NCI-H2107 (cell line): ENCODE measurements around the gene PAOX.
A peak's percentile ranks its signal among the peaks of the same experiment; 100 is the strongest.
"Not testable (repeated sequence)": the region's sequence is repeated elsewhere in the genome, so short reads cannot be mapped to it uniquely, and the experiment has no call there.

Experiments
- DNase-seq: peaks from one replicate; lab custom pipeline; 2025; lab: John Stamatoyannopoulos, UW

Gene PAOX

GRCh38 chr10:133385214-133385613 is 6.2 kb downstream of the PAOX start:
- DNase-seq: no peak

- not testable (repeated sequence) for DNase-seq
Observed at GRCh38 chr10:133386951-133387350, 7.9 kb downstream of the PAOX start.

- DNase-seq: no peak
Observed at GRCh38 chr10:133388236-133388972, 9.3 kb downstream of the PAOX start.

- DNase-seq: no peak
Observed at GRCh38 chr10:133388973-133389818, 10.1 kb downstream of the PAOX start.

- DNase-seq: no peak
Observed at GRCh38 chr10:133390597-133391248, 11.7 kb downstream of the PAOX start.

GRCh38 chr10:133391249-133391635 is 12.2 kb downstream of the PAOX start:
- DNase-seq: no peak

- no peak for DNase-seq
Observed at GRCh38 chr10:133391761-133392518, 12.9 kb downstream of the PAOX start.

- no peak for DNase-seq
Observed at GRCh38 chr10:133393401-133394063, 14.5 kb downstream of the PAOX start.

GRCh38 chr10:133394064-133394663 is 15.1 kb downstream of the PAOX start, which contains the start of gene MTG1:
Gene MTG1 (plus strand): TSS chr10:133394157. CDS start chr10:133394221, 64 bp downstream.
- peak; percentile 64 for DNase-seq

- no peak for DNase-seq
Observed at GRCh38 chr10:133394801-133395221, 15.7 kb downstream of the PAOX start.

GRCh38 chr10:133396035-133396624 is 17.1 kb downstream of the PAOX start:
- no peak for DNase-seq

- DNase-seq: no peak
Observed at GRCh38 chr10:133397938-133398337, 18.9 kb downstream of the PAOX start.

- DNase-seq: no peak
Observed at GRCh38 chr10:133399123-133399601, 20.1 kb downstream of the PAOX start.

- no peak for DNase-seq
Observed at GRCh38 chr10:133400624-133401424, 21.8 kb downstream of the PAOX start.

- no peak for DNase-seq
Observed at GRCh38 chr10:133401500-133401899, 22.4 kb downstream of the PAOX start.

GRCh38 chr10:133401981-133402725 is 23.1 kb downstream of the PAOX start:
- DNase-seq: no peak

- no peak for DNase-seq
Observed at GRCh38 chr10:133403359-133403758, 24.3 kb downstream of the PAOX start.

- DNase-seq: no peak
Observed at GRCh38 chr10:133403784-133404183, 24.7 kb downstream of the PAOX start.

- DNase-seq: no peak
Observed at GRCh38 chr10:133405272-133405671, 26.2 kb downstream of the PAOX start.
